Smooth muscle cell of the brain vasculature (primary cell): Measurements from ENCODE around the gene ATP5MG.
"Not testable (repeated sequence)": the region's sequence is repeated elsewhere in the genome, so short reads cannot be mapped to it uniquely, and the experiment has no call there.

ENCODE experiments used
- DNase-seq: peaks from one replicate; pipeline ENCODE4 v3.0.0-alpha.2; 2012; ENCODE audit warnings: low read depth, low spot score

The ATP5MG gene

DNA sequence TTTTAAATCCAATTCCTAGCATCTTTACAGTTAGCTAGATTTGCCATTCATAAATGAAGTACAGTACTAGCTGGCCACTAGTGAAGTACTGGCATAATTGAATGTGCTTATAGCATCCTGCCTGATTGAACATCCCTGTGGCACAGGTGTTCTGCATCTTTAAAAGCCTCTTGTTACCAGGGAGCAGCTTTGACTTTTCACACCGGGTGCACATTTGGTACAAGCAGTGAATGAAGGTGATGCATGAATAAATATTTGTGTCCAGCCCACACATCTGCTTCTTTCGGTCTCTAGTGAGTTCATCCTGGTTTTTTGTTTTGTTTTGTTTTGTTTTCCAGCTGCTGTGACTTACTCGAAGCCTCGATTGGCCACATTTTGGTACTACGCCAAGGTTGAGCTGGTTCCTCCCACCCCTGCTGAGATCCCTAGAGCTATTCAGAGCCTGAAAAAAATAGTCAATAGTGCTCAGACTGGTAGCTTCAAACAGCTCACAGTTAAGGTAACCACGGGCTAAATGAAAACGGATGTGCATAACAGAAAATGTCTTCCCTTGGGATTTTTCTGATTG, 5.3 kb downstream of the ATP5MG start:
- peak; percentile 57 for DNase-seq

DNA sequence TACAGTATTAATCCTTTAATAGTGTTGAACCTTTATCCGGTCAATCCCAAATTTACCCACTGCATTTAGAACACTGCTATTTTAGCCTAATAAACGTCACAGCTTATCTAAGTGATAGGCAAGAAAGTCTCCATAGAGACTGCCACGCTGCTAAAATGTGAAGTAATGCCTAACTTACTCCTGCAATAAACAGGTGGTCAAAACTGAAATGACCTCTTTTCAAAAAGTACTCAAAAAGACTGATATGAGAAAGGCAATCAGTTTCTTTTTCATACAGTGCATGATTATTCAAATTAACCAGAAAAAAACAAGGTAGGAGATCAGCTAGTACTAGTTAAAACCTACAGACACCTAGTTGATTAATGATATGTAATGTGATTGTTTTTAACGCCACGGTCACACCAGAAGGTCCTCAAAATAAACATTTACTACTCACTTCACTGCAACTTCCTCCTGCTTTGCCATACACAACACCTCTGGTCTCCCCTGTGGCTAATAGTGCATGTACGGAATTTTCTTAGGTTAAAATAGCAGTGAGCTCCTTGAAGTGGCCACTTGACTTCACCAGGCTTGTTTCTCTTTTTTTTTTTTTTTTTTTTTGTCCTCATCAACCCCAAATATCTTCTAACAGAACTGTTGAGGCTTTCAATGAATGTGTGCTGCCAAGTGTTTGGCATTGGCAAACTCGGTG, 8.8 kb downstream of the ATP5MG start:
- DNase-seq: no peak

DNA sequence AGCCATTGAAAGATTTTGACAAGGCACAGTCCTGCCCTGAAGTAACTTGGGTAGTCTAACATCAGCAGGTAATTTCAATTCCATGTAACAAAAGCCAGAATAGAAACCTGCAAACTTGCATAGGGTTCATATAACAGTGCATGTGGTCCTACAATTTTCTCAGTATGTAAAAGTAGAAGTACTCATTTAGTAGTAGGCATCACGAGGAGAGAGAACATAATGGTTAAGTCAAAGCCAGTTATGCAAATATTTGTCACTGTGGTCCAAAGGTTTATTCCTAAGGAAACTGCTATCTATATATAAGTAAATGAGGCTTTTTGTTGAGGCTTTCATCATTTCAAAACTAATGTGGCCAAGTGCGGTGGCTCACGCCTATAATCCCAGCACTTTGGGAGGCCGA, 10.1 kb downstream of the ATP5MG start:
- DNase-seq: no peak

DNA sequence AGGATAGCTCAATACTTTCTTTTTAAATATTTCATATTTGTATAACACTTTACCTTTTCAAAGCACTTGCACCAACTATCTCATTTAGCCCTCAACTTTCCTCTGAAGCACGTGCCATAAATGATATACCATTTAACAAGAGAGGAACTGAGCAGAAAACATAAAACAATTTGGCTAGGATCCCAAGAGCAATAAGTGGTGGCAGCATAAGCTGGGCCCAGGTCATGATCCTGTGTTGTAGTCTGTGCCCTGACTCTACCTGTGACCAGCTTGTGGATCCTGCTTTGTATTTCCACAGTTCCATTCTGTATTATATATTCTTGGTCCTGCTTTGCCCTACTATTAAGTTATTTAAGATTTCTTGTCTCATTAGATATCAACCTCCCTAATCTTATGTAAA, 11.5 kb downstream of the ATP5MG start:
- DNase-seq: no peak

DNA sequence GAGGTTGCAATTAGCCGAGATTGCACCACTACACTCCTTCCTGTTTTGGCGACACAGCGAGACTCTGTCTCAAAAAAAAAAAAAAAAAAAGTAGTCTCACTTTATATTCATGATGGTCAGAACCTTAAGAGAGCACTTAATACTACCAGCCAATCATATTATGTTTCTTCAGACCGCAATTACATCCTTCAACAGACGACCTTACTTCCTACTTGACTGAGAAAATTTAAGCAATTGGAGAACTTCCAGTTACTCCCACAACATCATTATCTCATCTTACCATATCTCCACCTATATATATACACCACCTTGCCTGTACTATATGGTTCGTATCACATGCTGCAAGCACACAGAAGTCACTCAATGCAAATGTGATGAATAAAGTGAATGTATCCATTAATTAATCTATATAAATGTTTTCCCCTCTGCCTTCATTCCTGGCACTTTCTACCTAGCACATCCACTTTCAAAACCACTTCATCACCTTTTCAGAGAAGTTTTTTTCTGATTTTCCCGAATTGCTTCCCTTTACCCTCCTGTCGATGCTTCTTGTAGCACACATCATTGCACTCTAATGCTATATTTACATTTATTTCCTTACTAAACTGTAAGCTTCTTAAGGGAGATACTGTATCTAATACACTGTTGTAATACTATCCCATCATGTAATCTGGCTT, 13.8 kb downstream of the ATP5MG start:
- DNase-seq: no peak

DNA sequence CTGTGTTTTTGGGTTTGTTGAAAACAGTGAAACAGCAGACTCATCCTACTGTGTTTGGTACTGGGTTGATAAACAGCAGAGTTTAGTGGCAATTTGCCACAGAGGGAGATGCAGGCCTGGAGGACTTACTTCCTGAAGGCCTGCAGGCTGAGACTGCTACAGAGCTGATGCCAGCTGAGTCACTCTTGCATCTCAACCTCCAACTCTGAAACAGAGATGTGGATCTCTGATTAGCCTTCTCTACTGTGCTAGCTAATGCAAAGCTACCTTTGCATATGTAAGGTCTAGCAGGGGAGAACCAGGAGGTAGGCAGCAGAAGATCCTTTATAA, 14.3 kb downstream of the ATP5MG start:
- DNase-seq: peak; percentile 58

DNA sequence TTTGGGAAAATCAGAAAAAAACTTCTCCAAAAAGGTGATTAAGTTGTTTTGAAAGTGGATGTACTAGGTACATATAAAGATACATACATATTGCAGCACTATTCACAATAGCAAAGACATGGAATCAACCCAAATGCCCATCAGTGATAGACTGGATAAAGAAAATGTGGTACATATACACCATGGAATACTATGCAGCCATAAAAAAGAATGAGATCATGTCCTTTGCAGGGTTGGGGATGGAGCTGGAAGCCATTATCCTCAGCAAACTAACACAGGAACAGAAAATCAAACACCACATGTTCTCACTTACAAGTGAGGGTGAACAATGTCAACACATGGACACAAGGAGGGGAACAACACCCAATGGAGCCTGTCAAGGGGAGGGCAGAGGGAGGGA, 15.5 kb downstream of the ATP5MG start:
- not testable (repeated sequence) for DNase-seq

DNA sequence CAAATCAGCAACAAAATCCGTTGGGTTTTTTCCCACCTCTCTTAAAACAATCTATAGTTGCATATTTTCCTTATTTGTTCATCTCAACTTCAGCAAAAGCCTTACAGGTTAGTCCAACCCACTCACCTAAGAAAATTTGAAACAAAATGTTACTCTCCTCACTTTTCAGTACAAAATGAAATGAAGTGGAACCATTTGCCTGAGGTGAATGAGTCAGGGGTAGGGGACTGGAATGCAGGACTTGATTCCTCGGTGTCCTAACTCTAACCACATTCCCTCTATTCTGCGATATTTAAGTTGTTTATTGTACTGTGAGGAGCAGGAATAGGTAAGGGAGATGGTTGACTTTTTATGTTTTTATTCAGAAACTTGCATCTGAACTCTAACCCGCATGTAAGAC, 16.4 kb downstream of the ATP5MG start:
- no peak for DNase-seq

DNA sequence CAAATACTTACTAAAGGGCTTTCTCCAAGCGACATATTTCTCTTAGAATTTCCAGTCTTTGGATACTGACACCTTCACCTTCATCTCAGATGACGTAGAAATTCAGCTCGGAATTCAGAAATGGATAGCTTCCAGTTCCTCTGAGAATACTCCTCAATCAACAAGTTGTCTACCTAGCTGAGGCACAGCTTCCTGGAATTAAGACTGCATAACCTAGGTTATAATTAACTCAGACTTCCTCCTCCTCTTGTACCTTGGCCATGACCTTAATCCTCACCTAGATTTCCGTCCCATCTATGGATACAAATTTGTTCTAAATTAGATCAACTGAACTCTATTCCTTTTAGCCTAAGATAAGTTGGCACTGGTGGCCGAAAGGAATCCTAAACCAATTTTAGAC, 17.4 kb downstream of the ATP5MG start:
- no peak for DNase-seq

DNA sequence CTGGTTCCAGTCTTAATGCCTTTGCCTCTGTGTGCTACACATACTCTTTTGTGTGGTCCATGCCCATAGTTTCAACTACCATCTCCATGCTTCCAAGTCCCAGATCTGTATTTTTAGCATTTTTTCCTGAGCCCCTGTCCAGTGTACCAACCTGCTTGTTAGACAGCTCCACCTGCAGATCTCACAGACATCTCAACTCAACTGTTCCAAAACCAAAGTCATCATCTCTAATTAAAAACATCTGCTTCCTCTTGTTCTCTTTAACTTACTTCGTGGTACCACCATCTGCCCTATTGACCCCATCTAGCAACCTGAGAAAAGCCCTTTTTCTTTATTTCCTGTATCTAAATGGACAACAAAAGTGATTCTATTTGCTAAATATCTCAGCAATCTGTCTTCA, 26.3 kb downstream of the ATP5MG start:
- no peak for DNase-seq

DNA sequence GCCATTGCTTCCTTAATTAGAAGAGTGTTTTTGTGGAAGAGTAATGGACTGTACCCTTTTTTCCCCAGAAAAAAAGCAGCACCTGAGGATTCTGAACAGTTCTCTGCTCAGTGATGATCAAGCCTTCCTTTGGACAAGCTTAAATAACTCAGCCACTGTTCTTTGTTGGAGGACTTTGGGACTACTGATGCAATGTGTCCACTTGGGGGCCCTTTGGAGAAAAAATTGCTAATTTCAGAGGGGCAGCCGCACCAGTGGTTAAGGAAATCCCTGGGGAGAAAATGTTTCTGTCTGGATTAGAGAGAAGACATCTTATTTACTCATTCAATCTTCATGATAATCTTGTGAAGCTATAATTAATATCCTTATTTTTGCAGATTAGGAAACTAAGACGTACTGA, 29.6 kb downstream of the ATP5MG start:
- DNase-seq: no peak

DNA sequence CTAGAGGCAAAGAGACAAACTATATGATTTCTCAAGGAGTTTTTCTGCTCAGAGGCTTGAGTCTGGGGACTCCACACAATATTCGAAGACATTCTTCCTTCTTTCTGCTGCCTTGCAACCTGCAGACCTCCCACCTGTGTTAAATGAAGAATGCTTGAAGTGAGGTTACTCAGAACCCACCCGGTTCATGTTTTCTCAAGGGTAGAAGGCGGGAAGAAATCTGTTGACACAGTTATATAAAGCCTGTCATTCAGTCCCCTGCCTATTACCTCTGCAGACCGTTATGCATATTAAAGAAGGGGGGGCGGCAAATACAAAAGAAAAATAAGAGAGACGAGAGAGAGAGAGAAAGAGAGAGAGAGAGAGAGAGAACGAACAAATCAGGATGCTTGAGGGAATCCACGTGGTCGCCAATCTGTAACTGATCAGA, 32.7 kb downstream of the ATP5MG start:
- DNase-seq: no peak

DNA sequence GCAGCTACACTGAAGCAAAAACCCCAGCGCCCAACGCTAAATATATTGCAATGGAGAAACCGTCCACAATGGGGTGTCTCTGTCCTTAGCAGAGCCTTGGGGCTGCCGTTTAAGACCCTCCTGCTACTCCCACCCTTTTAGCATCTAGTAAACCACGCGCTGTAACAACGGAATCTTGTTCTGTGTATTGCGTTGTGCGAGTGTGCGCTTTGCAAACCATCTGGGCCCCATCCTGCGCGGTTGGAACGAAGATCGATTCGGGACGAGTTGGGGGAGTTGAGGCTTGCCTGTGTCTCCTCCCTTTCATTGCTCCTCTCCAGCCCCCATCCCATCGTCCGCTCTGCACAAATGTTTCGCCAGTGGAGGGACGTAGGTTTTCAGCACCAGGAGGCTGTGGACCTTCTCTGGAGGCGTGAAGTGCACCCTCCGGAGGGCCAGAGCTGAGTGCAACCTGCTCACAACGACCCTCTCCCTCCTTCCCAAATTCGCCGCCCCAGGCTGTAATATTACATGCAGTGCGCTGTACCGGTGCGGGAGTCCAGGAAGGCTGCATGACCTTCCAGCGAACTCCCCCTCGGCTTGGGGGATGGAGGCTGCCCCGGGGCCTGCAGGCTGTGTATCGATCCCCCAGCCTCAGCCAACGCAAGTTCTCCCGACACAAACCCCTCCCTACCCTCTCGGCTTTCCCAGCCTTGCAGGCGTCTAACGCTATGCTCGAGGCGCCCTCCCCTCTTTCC, 33.3 kb downstream of the ATP5MG start:
- DNase-seq: no peak

DNA sequence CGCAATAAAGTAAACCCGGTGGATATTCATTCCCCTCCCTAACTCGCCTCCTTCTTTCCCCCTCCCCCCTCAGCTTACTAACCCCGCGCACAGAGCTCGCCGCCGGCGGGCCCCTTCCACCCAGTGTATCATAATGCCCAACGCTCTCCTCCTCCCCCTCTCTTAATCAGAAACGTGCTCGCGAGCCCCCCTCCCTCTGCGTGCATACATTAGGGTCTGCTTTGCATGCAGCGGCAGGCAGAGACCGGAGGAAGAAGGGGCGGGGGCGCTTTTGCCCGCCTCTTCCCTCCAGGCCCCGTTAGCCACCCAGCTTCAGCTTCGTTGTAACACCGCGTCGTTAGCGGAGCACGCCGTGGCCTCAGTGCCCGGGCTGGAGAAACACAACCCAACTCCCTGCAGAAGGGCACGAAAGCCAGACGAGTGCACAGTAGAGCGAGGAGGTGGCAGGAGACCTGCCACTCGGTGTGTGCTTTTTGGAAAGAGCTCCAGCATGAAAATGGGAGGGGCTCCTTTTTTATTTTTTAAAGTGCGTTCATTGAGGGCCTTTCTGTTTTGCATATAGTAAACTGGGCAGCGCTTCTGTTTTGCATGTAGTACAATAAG, 34.0 kb downstream of the ATP5MG start:
- DNase-seq: no peak

DNA sequence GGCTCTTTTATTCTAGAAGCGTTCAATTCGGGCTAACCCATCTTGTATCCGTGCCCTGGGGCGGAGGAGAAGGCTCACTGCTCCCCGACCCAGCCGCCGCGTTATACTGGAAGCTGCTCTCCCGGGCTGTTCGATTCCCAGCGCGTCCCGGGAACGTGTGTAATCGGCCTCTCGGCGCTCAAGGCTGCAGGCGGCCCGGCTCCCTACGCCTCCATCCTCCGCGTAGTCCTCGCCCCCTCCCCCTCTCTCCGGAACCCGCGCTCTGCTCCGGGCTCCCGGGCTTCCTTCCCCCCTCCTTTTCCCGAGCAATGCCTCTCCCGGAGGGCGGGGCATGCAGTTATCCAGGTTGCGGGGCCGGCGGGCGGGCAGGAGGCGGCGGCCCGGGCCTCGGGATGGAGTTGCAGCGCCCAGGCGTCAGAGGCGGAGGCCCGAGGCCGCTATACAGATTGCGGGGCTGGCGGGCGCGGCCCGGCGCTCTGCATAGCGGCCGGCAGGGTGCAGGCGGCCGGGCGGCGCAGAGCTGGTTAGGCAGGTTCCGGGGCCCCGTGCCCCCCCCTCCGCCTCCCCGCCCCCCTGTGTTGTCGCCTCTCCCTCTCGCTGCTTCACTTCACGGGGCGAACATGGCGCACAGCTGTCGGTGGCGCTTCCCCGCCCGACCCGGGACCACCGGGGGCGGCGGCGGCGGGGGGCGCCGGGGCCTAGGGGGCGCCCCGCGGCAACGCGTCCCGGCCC, 34.7 kb downstream of the ATP5MG start, which contains the start of gene KMT2A:
Gene KMT2A, plus strand, starts transcription at position 600 of the 732 bp plus-strand sequence. Its CDS starts 21 bp downstream, at position 621.
- peak; percentile 92 for DNase-seq

DNA sequence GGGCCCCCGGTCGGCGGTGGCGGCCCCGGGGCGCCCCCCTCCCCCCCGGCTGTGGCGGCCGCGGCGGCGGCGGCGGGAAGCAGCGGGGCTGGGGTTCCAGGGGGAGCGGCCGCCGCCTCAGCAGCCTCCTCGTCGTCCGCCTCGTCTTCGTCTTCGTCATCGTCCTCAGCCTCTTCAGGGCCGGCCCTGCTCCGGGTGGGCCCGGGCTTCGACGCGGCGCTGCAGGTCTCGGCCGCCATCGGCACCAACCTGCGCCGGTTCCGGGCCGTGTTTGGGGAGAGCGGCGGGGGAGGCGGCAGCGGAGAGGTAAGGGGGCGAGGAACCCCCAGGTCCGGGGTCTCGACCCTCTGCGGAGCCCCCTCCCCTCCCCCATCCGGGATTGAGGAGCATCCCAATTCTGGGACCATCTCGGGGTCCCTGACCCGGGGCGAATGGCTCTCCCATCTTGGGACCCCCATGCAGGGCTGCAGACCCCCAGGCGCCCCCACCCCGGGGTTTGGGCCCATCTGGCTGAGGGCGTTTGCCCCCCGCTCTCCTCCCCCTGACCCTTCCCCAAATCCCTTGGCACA, 35.3 kb downstream of the ATP5MG start:
- no peak for DNase-seq

DNA sequence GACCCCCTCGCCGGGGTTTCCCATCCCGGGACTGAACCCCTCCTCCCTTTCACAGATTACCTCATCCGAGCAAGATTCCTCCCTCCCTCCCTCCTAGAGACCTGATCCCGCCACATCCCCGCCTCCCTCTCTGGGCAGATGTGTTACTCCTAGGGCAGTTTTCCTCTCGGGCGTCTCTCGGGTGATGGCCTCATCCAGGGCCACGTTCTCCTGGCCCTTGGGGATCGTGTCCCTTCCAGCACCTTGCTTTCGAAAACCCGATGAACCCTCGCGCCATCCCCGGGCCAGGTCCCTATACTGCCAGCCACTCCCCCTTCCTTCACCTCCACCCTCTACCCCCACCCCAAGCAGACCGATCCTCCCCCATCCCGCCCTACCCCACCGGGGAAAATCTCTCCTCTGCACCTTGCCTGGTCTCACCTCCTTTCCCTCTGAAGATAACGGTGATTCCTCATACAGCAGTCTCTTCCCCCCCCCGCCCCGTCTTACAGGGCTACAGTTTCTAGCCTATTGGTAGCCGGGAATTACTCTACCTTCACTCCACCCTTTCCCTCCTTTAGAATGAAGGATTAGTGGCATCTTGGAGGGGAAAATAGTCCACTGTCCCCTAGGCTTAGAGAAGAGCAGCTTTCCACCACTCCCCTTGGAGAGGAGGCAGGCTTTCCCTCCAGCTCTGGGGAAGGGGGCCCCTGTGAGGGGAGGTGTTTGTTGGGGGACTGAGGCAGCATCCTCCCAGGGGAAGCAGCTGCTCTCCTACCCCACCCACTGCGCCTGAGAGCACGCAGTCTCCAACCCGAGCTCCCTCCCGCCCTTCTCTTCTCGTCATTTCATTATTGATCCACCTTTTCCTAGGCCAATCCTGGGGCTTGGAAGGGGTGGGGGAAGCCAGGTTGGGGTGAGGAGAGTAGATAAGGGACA, 36.1 kb downstream of the ATP5MG start:
- DNase-seq: no peak

DNA sequence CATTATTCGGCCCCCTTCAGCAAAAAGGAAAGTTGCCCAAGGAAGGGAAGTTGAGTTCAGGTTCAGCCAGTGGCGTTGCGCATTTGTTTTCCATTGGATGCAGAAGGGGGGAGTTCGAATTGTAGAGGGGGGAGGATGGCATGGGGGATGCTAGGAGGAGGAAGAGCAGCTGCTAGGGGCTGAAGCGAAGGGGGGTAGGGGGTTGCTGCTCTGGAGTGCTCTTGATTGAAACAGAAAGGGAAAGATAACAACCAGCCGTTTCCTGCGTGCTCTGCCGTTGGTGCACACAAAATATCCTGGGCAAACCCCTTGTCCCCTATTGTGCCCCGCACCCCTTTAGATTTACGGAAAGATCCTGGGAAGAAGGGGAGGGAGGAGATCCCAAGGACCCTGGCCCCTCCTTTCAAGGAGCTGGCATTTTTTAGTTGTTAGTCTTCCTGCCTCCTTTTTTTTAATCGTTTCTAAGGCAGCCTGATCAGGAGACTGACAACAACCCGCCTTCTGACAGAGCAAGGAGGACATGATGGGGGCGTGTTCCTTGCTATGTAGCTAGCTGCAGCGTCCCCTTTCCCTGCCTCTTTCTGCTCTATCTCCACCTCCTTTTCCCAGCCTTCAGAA, 37.0 kb downstream of the ATP5MG start:
- peak; percentile 76 for DNase-seq

DNA sequence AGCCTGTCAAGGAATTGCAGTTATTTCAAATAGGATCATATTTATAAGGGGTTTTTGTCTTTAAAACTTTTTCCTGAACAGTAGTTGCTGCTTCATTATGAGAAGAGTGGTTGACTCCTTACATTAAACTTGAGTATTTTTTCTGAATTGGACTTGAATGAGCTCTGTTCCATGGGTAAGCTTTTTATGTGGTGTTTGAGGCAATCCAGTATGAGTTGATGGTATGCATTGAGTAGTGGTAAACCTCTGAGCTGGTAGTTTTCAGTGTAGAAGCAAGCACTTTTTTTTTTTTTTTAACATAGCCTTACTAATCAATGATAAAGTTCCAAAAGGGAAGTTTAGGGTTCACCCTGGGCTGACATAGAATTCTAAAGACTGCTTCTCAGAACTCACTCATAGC, 38.2 kb downstream of the ATP5MG start:
- no peak for DNase-seq
